ENCODE results near the gene CCNK.

Gene CCNK

GRCh38 chr14:99507860-99508640 lies 26.8 kb downstream of the CCNK start:
- DNase-seq (ENCODE audit: low read depth) = no peak

GRCh38 chr14:99508896-99509629 lies 27.9 kb downstream of the CCNK start:
- no peak for DNase-seq (ENCODE audit: low read depth)

GRCh38 chr14:99509871-99510555 lies 28.8 kb downstream of the CCNK start:
- DNase-seq (ENCODE audit: low read depth) = no peak

- DNase-seq (ENCODE audit: low read depth) = no peak
Observed at GRCh38 chr14:99510556-99511139, 29.4 kb downstream of the CCNK start.

GRCh38 chr14:99511421-99512109 lies 30.4 kb downstream of the CCNK start:
- DNase-seq (ENCODE audit: low read depth) = no peak

- no peak for DNase-seq (ENCODE audit: low read depth)
Observed at GRCh38 chr14:99512110-99512449, 30.9 kb downstream of the CCNK start.

- DNase-seq (ENCODE audit: low read depth) = no peak
Observed at GRCh38 chr14:99512571-99513182, 31.5 kb downstream of the CCNK start.

- no peak for DNase-seq (ENCODE audit: low read depth)
Observed at GRCh38 chr14:99513183-99513694, 32.0 kb downstream of the CCNK start.

- DNase-seq (ENCODE audit: low read depth) = no peak
Observed at GRCh38 chr14:99513946-99514551, 32.8 kb downstream of the CCNK start.

GRCh38 chr14:99514552-99515300 lies 33.5 kb downstream of the CCNK start:
- no peak for DNase-seq (ENCODE audit: low read depth)

- no peak for DNase-seq (ENCODE audit: low read depth)
Observed at GRCh38 chr14:99515301-99516155, 34.3 kb downstream of the CCNK start.

- DNase-seq (ENCODE audit: low read depth) = no peak
Observed at GRCh38 chr14:99516156-99516870, 35.1 kb downstream of the CCNK start.

GRCh38 chr14:99516871-99517642 lies 35.8 kb downstream of the CCNK start:
- DNase-seq (ENCODE audit: low read depth) = no peak

GRCh38 chr14:99517643-99518381 lies 36.6 kb downstream of the CCNK start:
- no peak for DNase-seq (ENCODE audit: low read depth)

GRCh38 chr14:99518441-99519346 lies 37.5 kb downstream of the CCNK start:
- DNase-seq (ENCODE audit: low read depth) = no peak

GRCh38 chr14:99519347-99519881 lies 38.2 kb downstream of the CCNK start:
- DNase-seq (ENCODE audit: low read depth) = no peak
